Heart left ventricle (tissue), 16 donors: ENCODE data around the gene CNST. TPM values are rescaled to one million over a fixed set of nuclear protein-coding genes. Genes with fewer than 3 reads are reported as not detected.
A peak's percentile ranks its signal among the peaks of the same experiment; 100 is the strongest.

Experiments used
- ATAC-seq, 4 donors: fragments of 200-7000 bp; cut with Tn5 transposase; one replicate each; pipeline ENCODE4 v1.9.1; 2020 to 2022; ENCODE audit warnings: moderate library complexity in 4 of 4, mild to moderate bottlenecking in 3 of 4, moderate number of reproducible peaks in 1 of 4
- DNase-seq, 5 donors: peaks; one replicate each; pipeline ENCODE4 v3.0.0-alpha.2; 2020
- H3K27ac ChIP-seq, 12 donors: fragments of 200-600 bp; sonication (generic) in 4 of 12; one replicate each; pipeline versions ENCODE4 v1.5.0 to v1.8.0; 2016 to 2022; ENCODE audit warnings: mild to moderate bottlenecking in 2 of 12
- H3K27me3 ChIP-seq, 9 donors: fragments of 200-600 bp; sonication (generic) in 2 of 9; one replicate each; pipeline versions ENCODE4 v1.5.1 to v1.8.0; 2016 to 2022; ENCODE audit warnings: mild to moderate bottlenecking in 3 of 9
- H3K36me3 ChIP-seq, 9 donors: fragments of 200-600 bp; sonication (generic) in 2 of 9; one replicate each; pipeline versions ENCODE4 v1.5.0 to v1.8.0; 2018 to 2022; ENCODE audit warnings: mild to moderate bottlenecking in 2 of 9
- H3K4me1 ChIP-seq, 12 donors: fragments of 200-600 bp; sonication (generic) in 4 of 12; one replicate each; pipeline versions ENCODE4 v1.5.0 to v1.8.0; 2016 to 2022; ENCODE audit warnings: mild to moderate bottlenecking in 3 of 12
- H3K4me3 ChIP-seq, 12 donors: fragments of 200-600 bp; sonication (generic) in 4 of 12; one replicate each; pipeline versions ENCODE4 v1.5.0 to v1.8.0; 2017 to 2022; ENCODE audit warnings: mild to moderate bottlenecking in 9 of 12, moderate library complexity in 4 of 12
- H3K9me3 ChIP-seq, 12 donors: fragments of 200-600 bp; sonication (generic) in 4 of 12; one replicate each; pipeline versions ENCODE4 v1.5.0 to v1.8.0; 2016 to 2022; ENCODE audit warnings: mild to moderate bottlenecking in 1 of 12
- POLR2A ChIP-seq, 2 donors: fragments of 450-650 bp; IDR thresholded peaks; one replicate each; pipeline ENCODE4 v1.6.1; 2017; ENCODE audit warnings: antibody characterized with exemption in 2 of 2, mild to moderate bottlenecking in 2 of 2, moderate library complexity in 2 of 2
- WGBS, 4 donors: extraction: QIAGEN DNeasy Blood & Tissue Kit in 2 of 4; methylation state at CpG; one replicate each; pipeline versions ENCODE4 v1.1.5 to v1.1.7; 2013 to 2018; 5-methylcytosine and 5-hydroxymethylcytosine counted together
- intact Hi-C, 10 donors: fragments of 100-400 bp; cut with DNase I; formaldehyde crosslinking; loops; one replicate each; pipeline versions ENCODE4 v1.11.1 to v1.14.2; 2022
- polyA plus RNA-seq, 2 donors: library from polyadenylated mRNA; stranded (reverse); fragments of 200-250 nt; gene quantifications; one replicate each; pipeline ENCODE4 v1.2.3, GENCODE V29; 2013
- total RNA-seq, 9 donors: library from RNA; depleted of rRNA in 2 of 9; stranded (reverse); fragments of >200 nt in 2 of 9; fragmentation: NEBNext Ultra II Directional in 3 of 9; extraction: Animal tissue kit (Norgen Biotek cat#: 25700) in 3 of 9; gene quantifications; one replicate each; pipeline versions ENCODE4 v1.1.0 to v1.2.4, GENCODE V29; 2016 to 2023
- TF ChIP-seq, protein P1 (sequence below), 12 donors: fragments of 200-600 bp; sonication (generic) in 4 of 12; IDR thresholded peaks; one replicate each; pipeline versions ENCODE4 v1.5.0 to v1.8.0; 2018 to 2022; ENCODE audit warnings: antibody characterized with exemption in 12 of 12, mild to moderate bottlenecking in 5 of 12
- donor health status: ischemic (EF 13 %, LVEDD 7.1; RV severe dilation, severe dysfunction).
- donor health status: healthy with polysubstance abuse.
- donor health status: DM: no; HTN: yes; CAD: no.
- donor health status: DM: no; HTN: no; CAD: no.
- donor health status: ischemic (EF 25% LVEDD 6.9; RV normal size, moderate dysfunction).
- donor health status: ischemic (EF 25% LVEDD 5.7; RV mildly dilated, moderate dysfunction).
- donor health status: healthy.
- donor health status: DM: yes; HTN: yes; CAD: no.
- donor health status: ischemic (EF 35%, LVEDD 5.7; RV mildly dilated, moderate dysfunction).
- donor health status: nonischemic (EF 11% LVEDD 7.7; RV severe dilation, severe dysfunction).
- donor health status: DM: yes; HTN: yes; CAD: no.
- donor health status: PGD.
- donor health status: ischemic (EF 29% LVEDD 5.4; RV normal size, mild dysfunction).
- donor health status: nonischemic (EF 23%, LVEDD 6.1; RV moderate dilation, normal function).

Gene CNST
- total and polyA plus RNA-seq, 11 donors: 3.9 to 23.9 (median 17.6) TPM

DNA sequence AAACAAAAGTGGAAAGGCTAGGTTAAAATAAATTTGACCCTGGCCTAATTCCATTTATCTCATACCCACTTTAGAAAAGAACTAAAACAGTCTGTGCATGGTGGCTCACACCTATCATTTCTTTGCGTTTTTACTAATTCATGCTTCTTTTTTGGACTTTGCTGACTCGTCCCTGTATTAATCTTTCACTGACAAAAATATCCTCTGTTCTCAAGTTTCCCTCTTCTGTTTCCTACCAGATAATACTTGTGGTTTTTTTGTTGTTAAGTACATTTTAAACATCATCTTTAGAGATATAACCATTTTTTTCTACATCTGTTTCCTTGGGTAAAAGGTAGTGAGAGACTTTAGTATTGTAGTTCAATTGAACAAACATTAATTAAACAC lies 11.5 kb downstream of the CNST start:
- H3K27me3 ChIP-seq: no peaks in the 10 kb centered on the region
- H3K4me1 ChIP-seq: peaks cover 0 to 73% (median 39%) of the 10 kb centered on the region in 12 donors
- H3K9me3 ChIP-seq: no peaks in the 10 kb centered on the region
- intact Hi-C loops: loop anchor here in 1 of 10 donors (10.0 kb wide), 1 partner anchor 47 kb away; no protein-coding TSS in a partner anchor
- no peak overlapping the region for H3K4me3 ChIP-seq
- TF ChIP-seq POLR2A (IDR thresholded peaks at IDR 0.05): no peak
- TF ChIP-seq, protein P1, sequence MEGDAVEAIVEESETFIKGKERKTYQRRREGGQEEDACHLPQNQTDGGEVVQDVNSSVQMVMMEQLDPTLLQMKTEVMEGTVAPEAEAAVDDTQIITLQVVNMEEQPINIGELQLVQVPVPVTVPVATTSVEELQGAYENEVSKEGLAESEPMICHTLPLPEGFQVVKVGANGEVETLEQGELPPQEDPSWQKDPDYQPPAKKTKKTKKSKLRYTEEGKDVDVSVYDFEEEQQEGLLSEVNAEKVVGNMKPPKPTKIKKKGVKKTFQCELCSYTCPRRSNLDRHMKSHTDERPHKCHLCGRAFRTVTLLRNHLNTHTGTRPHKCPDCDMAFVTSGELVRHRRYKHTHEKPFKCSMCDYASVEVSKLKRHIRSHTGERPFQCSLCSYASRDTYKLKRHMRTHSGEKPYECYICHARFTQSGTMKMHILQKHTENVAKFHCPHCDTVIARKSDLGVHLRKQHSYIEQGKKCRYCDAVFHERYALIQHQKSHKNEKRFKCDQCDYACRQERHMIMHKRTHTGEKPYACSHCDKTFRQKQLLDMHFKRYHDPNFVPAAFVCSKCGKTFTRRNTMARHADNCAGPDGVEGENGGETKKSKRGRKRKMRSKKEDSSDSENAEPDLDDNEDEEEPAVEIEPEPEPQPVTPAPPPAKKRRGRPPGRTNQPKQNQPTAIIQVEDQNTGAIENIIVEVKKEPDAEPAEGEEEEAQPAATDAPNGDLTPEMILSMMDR (IDR thresholded peaks at IDR 0.05): no peak
- no peak for ATAC-seq
- H3K27ac ChIP-seq: peak overlapping the region in 1 of 12 donors; percentile 59
- no peak for DNase-seq
- no peaks in the 10 kb centered on the region for H3K36me3 ChIP-seq
- 31 to 52% (median 43%) methylated on average over 2 of the region's 2 CpGs for WGBS, 4 donors

DNA sequence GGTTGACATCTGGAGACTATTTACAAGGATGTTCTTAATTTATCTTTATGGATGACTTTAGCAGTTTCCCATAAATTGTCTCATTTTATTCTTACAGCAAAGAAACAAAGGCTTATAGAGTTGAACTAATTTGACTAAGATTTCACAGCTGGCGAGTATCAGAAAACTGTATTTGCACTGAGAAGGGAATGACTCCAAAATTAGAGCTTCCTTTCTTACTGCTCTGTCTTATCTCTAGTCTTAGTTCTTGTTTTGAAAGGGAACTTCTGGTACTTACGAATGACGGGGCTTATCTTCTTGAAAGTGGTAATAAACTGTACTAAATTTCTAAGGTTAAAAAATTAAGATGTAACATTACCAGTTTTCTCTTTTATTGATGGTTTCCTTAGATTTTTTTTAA lies 13.6 kb downstream of the CNST start:
- ATAC-seq (peak in 3 of 4 donors; percentile 38 to 44 (median 40)), DNase-seq (no peak)
- Histone ChIP-seq H3K4me3 (no peak overlapping the region), H3K27me3 (no peaks in the 10 kb centered on the region), H3K4me1 (peaks cover 4 to 83% (median 52%) of the 10 kb centered on the region in 12 donors), H3K36me3 (peaks cover 0 to 6% (median 0%) of the 10 kb centered on the region in 9 donors), H3K9me3 (no peaks in the 10 kb centered on the region), H3K27ac (peak overlapping the region in 10 of 12 donors; percentile 6 to 59 (median 47))
- intact Hi-C loops: loop anchor here in 1 of 10 donors (10.0 kb wide), 1 partner anchor 45 kb away; no protein-coding TSS in a partner anchor
- WGBS, 4 donors: 5 to 13% (median 7%) methylated on average over 3 of the region's 3 CpGs
- no peak for TF ChIP-seq POLR2A (IDR thresholded peaks at IDR 0.05)
- TF ChIP-seq, protein P1 (IDR thresholded peaks at IDR 0.05): no peak

DNA sequence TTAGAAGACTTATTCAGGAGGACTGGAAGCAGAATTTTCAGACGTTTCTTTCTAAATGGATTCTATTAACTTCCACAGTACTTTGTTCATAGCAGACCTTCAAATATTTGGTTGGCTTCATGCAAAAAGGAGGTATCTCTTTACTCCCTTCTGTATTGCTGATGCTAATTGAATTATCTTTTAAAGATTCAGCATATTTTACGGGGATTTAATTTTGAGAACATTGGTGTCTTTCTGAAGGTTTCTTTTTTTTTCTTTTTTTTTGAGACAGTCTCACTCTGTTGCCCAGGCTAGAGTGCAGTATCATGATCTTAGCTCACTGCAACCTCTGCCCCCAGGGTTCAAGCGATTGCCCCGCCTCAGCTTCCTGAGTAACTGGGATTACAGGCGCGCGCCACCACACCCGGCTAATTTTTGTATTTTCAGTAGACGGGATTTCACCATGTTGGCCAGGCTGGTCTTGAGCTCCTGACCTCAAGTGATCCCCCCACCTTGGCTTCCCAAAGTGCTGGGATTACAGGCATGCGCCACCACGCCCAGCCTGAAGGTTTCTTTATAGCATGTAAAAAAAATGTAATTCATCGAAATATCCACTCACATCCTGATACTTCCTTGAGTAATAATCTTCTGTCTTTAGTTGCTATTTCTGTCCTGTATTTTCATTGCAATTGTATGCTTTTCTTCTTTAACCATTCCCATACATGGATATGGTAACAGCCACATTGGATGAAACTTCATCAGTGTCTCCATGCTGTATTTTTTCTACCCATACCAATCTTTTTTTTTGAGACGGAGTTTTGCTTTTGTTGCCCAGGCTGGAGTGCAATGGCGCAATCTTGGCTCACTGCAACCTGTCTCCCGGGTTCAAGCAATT lies 14.5 kb downstream of the CNST start:
- no peak for TF ChIP-seq POLR2A (IDR thresholded peaks at IDR 0.05)
- TF ChIP-seq, protein P1 (IDR thresholded peaks at IDR 0.05): no peak

More for the DNA sequence above, 14.5 kb downstream of the CNST start:
- 86 to 91% (median 88%) methylated on average over 15 of the region's 15 CpGs for WGBS, 4 donors
- H3K4me1 ChIP-seq: peaks cover 4 to 88% (median 57%) of the 10 kb centered on the region in 12 donors
- DNase-seq (no peak), ATAC-seq (no peak)
- intact Hi-C loops: no loop called here
- no peaks in the 10 kb centered on the region for H3K9me3 ChIP-seq
- H3K27me3 ChIP-seq: no peaks in the 10 kb centered on the region
- no peak overlapping the region for H3K4me3 ChIP-seq
- H3K36me3 ChIP-seq: peaks cover 0 to 6% (median 0%) of the 10 kb centered on the region in 9 donors
- H3K27ac ChIP-seq: peak overlapping the region in 8 of 12 donors; percentile 15 to 59 (median 47)
